Activated naive CD4-positive, alpha-beta T cell (primary cell): Measurements from ENCODE around the gene PRKACA.
A peak's percentile ranks its signal among the peaks of the same experiment; 100 is the strongest.
"Not testable (repeated sequence)": the region's sequence is repeated elsewhere in the genome, so short reads cannot be mapped to it uniquely, and the experiment has no call there.

Experiments used
- DNase-seq, 4 experiments: peaks; one replicate each; lab custom pipeline; 2025; lab: John Stamatoyannopoulos, UW

The PRKACA gene

GRCh38 chr19:14147797-14148605 is 30.4 kb upstream of the PRKACA start:
- DNase-seq = peak in 2 of 4 experiments; percentile 27 to 44

- no peak for DNase-seq
Measured at GRCh38 chr19:14146789-14147216, 29.2 kb upstream of the PRKACA start.

GRCh38 chr19:14146169-14146568 is 28.6 kb upstream of the PRKACA start:
- DNase-seq = not testable (repeated sequence)

- no peak for DNase-seq
Measured at GRCh38 chr19:14145381-14145780, 27.8 kb upstream of the PRKACA start.

- DNase-seq = no peak
Measured at GRCh38 chr19:14142262-14143190, 25.0 kb upstream of the PRKACA start.

GRCh38 chr19:14141041-14141440 is 23.5 kb upstream of the PRKACA start:
- no peak for DNase-seq

GRCh38 chr19:14139944-14140343 is 22.4 kb upstream of the PRKACA start:
- DNase-seq = no peak

- no peak for DNase-seq
Measured at GRCh38 chr19:14138576-14139265, 21.2 kb upstream of the PRKACA start.

GRCh38 chr19:14136509-14137281 is 19.1 kb upstream of the PRKACA start, which contains the start of gene ASF1B:
ASF1B (minus strand) TSS chr19:14136589; CDS start chr19:14136456, 133 bp downstream.
- DNase-seq = peak; percentile 99

GRCh38 chr19:14135985-14136508 is 18.5 kb upstream of the PRKACA start:
- DNase-seq = no peak

GRCh38 chr19:14135355-14135754 is 17.8 kb upstream of the PRKACA start:
- no peak for DNase-seq

GRCh38 chr19:14127929-14128509 is 10.5 kb upstream of the PRKACA start:
- no peak for DNase-seq

- DNase-seq = no peak
Measured at GRCh38 chr19:14127176-14127575, 9.6 kb upstream of the PRKACA start.

- no peak for DNase-seq
Measured at GRCh38 chr19:14122924-14123323, 5.4 kb upstream of the PRKACA start.

- no peak for DNase-seq
Measured at GRCh38 chr19:14120497-14120780, 2.9 kb upstream of the PRKACA start.

GRCh38 chr19:14119644-14120496 is 2.3 kb upstream of the PRKACA start:
- DNase-seq = no peak

- DNase-seq = no peak
Measured at GRCh38 chr19:14119146-14119545, 1.6 kb upstream of the PRKACA start.

- DNase-seq = peak in 2 of 4 experiments; percentile 21 to 38
Measured at GRCh38 chr19:14118165-14119051, 846 bp upstream of the PRKACA start.
